HG03280 (cell line): ENCODE results near the gene CARS2.

Experiments
- ATAC-seq: cut with Tn5 transposase; IDR thresholded peaks from one replicate; pipeline ENCODE4 v1.9.1; 2021; ENCODE audit warnings: mild to moderate bottlenecking, moderate library complexity; ENCODE audit not compliant: unreplicated experiment

CARS2 gene

DNA sequence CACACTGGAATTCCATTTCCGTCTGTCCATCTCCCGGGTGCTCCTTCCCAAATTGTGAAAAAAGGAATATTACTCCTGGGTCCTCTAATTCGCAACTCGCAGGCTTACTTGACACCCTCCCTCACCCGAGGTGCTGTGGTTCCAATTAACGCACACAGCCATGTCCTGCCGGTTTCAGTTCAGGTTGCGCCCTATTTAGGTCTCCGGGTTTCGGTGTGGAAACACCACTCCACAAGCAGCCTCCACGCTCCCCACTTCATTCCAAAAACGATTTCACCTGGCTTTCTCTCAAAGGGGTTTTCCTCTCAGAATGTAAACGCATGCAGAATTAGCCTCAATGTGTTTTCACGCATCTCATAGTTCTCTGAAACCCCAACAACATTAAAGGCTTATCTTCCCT is 52.6 kb downstream of the CARS2 start:
- no peak for ATAC-seq

- no peak for ATAC-seq
These were observed 53.2 kb downstream of the CARS2 start for GRCh38 chr13:110652764-110653163.

DNA sequence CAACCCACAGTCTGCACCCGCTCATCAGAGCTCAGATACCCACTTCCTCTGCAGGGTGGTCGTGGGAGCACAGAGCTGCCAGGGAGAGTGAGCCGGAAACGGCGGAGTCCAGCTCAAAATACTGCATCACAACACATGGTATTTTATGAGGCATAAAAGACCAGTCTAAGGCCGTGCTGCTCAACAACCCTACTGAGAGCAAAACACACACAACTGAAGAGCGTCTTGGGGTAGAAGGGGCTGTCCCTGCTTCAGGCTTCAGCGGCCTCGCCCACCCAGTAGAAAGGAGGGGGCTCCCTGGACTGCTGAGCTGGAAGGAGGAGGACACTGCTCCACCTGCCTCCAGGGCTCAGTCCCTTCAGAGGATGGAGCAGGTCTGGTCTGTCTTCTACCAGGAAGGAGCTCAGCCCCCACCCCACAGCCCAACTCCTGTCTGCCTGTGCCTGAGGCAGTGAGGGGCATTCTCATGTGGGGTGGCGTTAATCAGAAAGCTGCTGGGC is 53.6 kb downstream of the CARS2 start:
- no peak for ATAC-seq

DNA sequence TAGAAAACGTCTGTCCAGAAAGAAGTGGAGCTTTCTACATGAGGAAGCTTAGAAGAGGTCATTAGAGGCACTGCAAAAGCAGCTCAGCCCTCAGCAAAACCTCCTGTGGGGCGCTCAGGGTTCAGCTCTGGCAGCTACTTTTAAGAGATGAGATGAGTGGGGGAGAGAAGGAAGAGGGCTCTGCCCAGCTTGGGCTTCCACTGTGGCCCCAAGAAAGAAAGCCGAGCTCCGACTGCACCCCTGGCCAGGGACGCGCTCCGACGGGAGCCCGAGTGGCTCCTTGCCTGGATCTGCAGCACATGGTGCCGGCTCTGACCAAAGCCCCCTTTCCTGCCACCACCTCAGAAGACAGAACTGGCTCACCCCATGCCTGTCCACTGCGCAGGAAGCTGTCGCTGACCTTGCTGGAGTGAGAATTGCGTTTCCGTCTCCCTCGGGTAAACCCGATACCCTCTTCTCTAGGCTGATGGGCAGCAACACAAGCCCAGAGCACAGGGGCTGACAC is 54.1 kb downstream of the CARS2 start:
- no peak for ATAC-seq

GRCh38 chr13:110651271-110651670 is 54.6 kb downstream of the CARS2 start:
- no peak for ATAC-seq

- no peak for ATAC-seq
These were observed 55.5 kb downstream of the CARS2 start for GRCh38 chr13:110650436-110650835.

GRCh38 chr13:110649551-110649950 is 56.4 kb downstream of the CARS2 start:
- ATAC-seq = no peak

DNA sequence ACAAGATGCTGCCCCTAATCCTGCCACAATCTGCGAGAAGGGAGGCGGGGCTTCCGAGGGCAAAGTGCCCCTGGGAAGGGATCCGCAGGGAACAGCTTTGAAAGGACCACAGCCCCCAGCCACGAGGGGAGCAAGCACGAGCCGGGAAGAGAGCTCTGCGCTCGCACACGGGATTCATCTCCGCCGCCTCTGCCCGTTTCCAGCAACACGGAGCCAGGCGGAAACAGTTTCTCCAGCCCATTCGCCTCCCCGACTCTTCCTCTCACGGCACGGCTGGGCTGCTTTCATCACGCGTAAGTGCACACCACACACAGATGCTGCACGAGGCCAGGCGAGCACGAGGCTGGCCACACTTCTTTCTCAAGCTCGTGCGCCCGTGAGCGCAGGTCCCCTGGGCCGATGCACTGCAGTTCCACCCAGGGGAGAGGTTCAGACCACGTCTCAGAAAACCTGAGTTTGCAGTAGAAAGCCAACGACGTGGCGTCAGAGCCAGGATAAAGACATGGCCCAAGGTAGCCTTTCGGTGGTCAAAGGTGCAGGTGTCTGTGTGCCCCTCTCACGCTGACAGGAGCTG is 57.0 kb downstream of the CARS2 start:
- ATAC-seq = no peak

GRCh38 chr13:110648146-110648819 is 57.6 kb downstream of the CARS2 start:
- ATAC-seq = no peak

- ATAC-seq = no peak
These were observed 58.6 kb downstream of the CARS2 start for GRCh38 chr13:110647365-110647737.

DNA sequence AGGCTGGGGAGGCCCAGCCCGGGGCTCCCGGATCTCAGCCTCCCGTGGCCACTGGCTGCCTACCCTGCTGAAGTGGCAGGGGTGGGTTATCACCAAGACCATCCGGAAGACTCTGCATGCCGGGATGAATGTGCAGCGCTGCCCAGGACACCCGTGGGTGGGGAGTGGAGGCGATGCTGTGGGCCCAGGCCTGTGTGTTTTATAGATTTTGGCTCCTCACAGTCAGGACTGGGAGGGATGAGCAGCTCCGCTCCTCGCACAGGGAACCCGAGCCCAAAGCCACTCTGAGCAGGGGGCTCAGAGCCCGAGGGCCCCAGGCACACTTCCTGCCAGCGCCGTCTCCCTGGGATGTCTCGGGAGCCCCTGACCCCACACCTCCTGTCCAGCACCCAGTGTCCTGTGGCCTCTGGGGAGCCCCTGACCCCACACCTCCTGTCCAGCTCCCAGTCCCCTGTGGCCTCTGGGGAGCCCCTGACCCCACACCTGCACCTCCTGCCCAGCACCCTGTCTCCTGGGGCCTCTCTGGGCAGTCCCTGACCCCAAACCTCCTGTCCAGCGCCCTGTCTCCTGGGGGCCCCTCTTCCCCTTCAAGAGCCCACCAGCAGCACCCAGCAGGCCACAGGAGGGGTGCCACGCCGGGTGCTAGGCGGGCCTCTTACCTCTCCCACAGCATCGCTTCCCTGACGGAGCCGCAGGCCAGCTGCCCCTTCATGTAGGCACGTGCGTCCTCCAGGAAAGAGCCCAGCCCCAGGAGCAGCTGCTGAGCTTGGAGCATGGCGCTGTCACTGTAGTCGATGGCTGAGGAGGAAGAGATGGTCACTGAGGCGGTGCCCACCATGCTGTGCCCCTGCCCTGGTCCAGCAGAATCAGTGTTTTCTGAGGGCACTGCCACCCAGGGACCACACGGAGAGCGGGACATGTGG is 59.2 kb downstream of the CARS2 start:
- no peak for ATAC-seq

DNA sequence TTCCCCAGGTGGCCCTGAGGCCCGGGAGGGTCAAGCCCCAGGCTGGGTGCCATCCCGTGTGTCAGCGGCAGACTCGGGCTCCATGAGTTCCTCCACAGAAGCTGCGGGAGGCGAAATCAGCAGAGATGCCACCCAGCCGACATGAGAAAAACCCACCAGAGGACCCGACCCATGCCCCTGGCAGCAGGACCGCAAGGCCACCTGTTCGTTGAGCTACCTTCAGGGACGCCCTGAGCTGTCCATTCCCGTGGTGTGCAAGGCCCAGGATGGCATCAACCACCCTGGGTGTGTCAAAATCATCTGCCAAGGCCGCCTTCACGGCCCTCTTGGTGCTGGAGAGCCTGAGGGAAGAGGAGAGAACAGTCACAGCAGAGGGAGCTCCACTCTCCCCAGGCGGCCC is 60.2 kb downstream of the CARS2 start:
- ATAC-seq = no peak

DNA sequence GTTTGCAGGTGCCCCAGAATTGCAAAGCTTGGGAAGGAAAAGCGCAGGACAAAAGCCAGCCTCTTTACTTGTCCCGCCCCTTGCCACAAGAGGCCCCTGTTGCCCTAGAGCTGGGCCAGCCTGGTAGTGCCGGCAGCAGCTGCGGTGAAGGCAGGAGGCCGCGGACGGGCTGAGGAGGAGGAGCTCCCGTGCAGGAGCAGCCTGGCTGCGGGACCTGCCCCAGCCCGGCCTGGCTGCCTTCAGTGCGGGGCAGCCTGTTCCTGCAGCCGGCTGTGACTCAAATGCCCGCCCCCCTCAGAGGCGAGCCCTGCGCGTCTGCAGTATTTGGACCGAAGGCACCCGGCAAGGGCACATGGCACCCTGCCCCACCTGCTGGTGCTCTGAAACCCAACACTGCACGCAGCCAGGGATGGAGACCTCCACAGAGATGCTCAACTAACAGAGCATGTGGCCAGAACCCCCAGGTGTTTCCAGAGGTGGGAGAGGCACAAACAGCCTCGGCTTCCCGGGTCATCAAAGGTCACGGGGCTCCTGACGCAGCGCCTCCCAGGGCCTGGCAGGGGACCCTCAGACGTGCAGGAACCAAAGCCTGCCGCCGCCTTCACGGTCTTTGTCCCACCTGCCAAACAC is 60.9 kb downstream of the CARS2 start:
- no peak for ATAC-seq

DNA sequence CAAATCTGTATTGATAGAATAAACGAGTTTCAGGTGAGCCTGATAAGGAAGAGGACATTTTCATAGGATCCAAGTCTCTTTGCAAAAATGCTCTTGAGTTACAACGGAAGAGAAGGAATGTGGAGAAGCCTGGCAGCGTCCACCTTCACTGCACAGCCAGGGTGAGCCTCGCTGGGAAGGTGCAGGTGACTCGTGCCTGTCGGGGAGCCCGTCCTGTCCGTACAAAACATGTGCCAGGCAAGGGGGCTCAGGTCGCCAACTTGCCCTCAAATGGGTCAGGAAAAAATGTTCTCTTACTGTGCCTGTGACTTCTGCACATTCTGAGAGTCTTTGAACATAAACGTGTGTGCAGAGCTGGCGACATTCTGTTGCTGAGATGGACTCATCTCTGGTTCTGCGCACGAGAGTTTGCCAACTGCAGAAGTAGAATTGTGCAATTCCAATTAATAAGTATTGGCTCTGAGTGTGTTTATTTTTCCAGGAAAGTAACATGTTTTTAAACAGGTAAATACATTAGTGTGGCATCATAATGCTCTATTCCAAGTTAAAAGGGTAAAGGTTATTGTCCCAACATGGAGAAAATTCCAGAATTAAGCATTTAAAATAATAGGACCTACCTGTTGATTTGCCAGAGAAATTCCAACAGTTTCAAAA is 62.0 kb downstream of the CARS2 start:
- no peak for ATAC-seq

DNA sequence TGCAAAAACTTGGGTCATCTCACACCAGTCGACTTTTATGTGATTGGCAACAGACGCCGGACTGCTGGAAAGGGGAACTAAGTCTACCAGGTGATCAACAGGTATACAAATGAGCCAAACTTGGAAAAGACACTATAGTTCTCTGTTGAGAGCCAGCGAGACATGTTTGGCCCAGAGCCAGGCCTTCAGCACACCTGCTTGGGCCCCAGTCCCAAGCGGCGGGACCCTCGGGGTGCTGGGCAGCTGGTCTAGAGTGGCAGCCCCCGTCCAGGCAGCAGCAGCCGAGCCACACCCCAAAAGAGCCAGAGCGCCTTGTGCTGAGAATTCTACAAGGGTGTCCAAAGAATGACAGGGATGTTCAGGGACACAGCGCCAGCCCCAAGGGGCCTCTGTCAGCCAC is 62.6 kb downstream of the CARS2 start:
- ATAC-seq = no peak

DNA sequence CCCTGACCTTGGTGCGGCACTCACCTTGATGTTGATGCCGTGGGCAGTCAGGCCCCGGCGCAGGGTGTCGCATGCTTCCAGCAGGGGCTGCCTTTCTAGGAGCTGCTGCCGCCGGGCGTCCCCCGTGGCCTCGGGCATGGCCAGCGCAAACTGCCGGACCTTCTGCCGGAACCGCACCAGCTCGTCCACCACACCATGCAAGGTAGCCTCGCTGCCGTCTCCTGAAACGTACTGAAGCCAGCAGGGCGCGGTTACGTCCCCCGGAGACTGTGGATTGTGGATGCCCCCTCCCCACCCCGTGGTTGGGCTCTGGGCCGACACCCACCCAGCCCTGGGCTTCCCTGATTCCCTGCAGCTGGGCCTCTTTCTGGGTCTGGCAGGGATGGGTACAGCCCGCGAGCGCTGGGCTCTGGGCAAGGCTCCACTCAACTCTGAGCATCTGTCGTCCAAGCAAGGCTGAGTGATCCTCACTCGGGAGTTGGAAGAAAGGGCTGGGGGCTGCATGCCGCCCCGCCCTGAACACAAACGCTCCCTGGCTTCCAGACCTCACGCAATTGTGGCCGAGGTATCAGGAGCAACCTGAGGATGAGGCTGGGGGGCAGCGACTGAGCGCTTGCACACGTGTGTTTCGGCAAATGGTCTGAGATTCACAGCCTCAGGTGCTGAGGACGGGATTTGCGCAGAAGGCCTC is 63.5 kb downstream of the CARS2 start:
- no peak for ATAC-seq

DNA sequence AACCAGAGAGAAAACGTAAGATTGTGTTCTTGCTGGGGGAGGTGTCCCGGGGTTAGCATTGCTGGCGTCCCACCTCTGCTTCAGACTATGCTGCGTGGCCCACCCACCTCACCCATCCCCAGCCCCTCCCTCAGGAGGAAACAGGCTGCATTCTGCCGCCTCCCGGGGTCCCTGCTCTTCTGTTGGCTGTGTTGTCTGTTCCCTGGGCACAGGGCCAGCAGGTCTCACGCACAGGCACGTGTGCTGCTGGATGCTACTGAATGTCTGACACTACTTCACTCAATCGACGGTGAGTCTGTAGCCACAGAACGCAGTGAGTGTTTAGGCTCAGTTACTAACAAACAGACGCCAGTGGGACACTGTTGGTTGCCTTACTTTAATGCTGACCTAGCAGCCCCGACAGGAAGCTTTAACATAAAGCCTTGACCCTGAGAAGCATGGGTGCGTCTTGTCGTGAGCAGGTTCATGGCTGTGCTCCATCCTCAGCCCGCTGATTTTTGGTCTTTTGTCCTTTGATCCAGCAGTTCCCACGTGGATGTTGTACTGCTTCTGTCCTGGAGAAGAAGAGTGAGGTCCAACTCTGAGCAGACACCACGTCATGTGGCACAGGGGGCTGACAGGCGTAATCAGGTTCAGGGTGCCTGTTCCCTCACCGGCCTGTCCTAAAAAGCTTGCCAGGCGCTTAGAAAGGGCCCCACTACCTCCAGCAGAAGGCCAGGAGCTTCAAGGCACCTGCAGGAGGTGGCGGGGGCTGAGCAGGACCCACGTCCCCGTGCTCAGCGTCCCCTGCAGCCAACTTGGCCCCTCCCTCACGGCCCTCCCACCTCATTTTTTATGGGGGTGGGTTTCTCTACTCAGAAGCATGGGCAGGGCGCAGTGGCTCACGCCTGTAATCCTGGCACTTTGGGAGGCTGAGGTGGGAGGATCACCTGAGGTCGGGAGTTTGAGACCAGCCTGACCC is 64.6 kb downstream of the CARS2 start:
- ATAC-seq = no peak

- ATAC-seq = no peak
These were observed 65.3 kb downstream of the CARS2 start for GRCh38 chr13:110640591-110641029.

DNA sequence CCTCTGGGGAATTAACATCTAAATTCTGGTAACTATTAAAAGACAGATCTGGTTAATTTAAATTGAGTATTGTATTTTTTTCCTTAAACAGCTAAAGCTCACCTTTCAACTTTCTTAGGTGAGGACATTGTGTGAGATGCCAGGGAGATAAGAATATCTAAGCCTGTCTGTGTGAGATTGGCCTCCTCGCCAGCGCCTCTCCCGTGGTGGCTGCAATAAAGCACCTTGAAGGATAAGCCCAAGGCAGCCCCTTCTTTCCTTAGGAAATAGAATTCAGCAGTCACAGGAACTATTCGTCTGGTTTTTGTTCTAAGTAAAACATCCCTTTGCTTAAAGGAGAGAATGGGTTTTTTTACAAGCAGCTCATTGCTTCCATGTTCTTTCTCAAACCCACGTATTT is 66.0 kb downstream of the CARS2 start:
- ATAC-seq = no peak
